NT2/D1 (cell line): ENCODE data around the gene PTRH1.

ENCODE experiments used
- SUZ12 ChIP-seq: IDR thresholded peaks from 2 replicates; pipeline ENCODE4 v1.6.1; 2011; ENCODE audit not compliant: insufficient read length, insufficient read depth; ENCODE audit errors: extremely low read depth
- YY1 ChIP-seq: IDR thresholded peaks from 2 replicates; pipeline ENCODE4 v1.6.1; 2011; ENCODE audit not compliant: insufficient read length, insufficient read depth
- ZNF274 ChIP-seq: IDR thresholded peaks from 2 replicates; pipeline ENCODE4 v1.6.1; 2011; ENCODE audit warnings: mild to moderate bottlenecking, low read depth, low read length

GRCh38 chr9:127762111-127762676 is 46.7 kb upstream of the PTRH1 start:
- TF ChIP-seq SUZ12 = no peak
- no peak for TF ChIP-seq YY1
- no peak for TF ChIP-seq ZNF274
